GM18519 (cell line): ENCODE data around the gene SCNN1A.

Experiments
- ATAC-seq: cut with Tn5 transposase; IDR thresholded peaks from one replicate; pipeline ENCODE4 v1.9.1; 2021; ENCODE audit warnings: mild to moderate bottlenecking, moderate library complexity; ENCODE audit not compliant: unreplicated experiment, low FRiP score

The SCNN1A gene

GRCh38 chr12:6369916-6370575 is 5.3 kb downstream of the SCNN1A start:
- no peak for ATAC-seq

- ATAC-seq, result no peak
These were observed 6.3 kb downstream of the SCNN1A start for GRCh38 chr12:6368906-6369525.

GRCh38 chr12:6367969-6368892 is 7.1 kb downstream of the SCNN1A start:
- ATAC-seq, result no peak

- ATAC-seq, result no peak
These were observed 8.0 kb downstream of the SCNN1A start for GRCh38 chr12:6367065-6367968.

- ATAC-seq, result no peak
These were observed 11.4 kb downstream of the SCNN1A start for GRCh38 chr12:6364044-6364374.

- no peak for ATAC-seq
These were observed 11.9 kb downstream of the SCNN1A start for GRCh38 chr12:6363330-6364043.

GRCh38 chr12:6363010-6363329 is 12.4 kb downstream of the SCNN1A start:
- ATAC-seq, result no peak

GRCh38 chr12:6362403-6362802 is 13.0 kb downstream of the SCNN1A start:
- ATAC-seq, result no peak

- no peak for ATAC-seq
These were observed 13.5 kb downstream of the SCNN1A start for GRCh38 chr12:6361834-6362233.

- ATAC-seq, result no peak
These were observed 14.5 kb downstream of the SCNN1A start for GRCh38 chr12:6360578-6361490.

- no peak for ATAC-seq
These were observed 15.2 kb downstream of the SCNN1A start for GRCh38 chr12:6360080-6360571.

GRCh38 chr12:6358881-6359280 is 16.5 kb downstream of the SCNN1A start:
- ATAC-seq, result no peak

- ATAC-seq, result no peak
These were observed 19.0 kb downstream of the SCNN1A start for GRCh38 chr12:6356374-6356820.

- no peak for ATAC-seq
These were observed 19.6 kb downstream of the SCNN1A start for GRCh38 chr12:6355491-6356373.

GRCh38 chr12:6354495-6355393 is 20.6 kb downstream of the SCNN1A start:
- no peak for ATAC-seq

- ATAC-seq, result no peak
These were observed 22.9 kb downstream of the SCNN1A start for GRCh38 chr12:6352193-6353173.
